Muscle layer of colon (tissue), 2 donors: ENCODE results near the gene GOLM1.

Source experiments
- H3K27ac ChIP-seq: one replicate; pipeline ENCODE4 v1.7.0; 2013; ENCODE audit warnings: low read depth, mild to moderate bottlenecking, low read length, moderate library complexity
- H3K27me3 ChIP-seq, 2 donors: one replicate each; pipeline ENCODE4 v1.7.0; 2013; ENCODE audit warnings: low read length in 2 of 2, mild to moderate bottlenecking in 2 of 2; ENCODE audit not compliant: insufficient read depth in 2 of 2, control insufficient read depth in 1 of 2
- H3K36me3 ChIP-seq: one replicate; pipeline ENCODE4 v1.7.0; 2013; ENCODE audit warnings: mild to moderate bottlenecking, low read length; ENCODE audit not compliant: insufficient read depth
- H3K4me1 ChIP-seq: one replicate; pipeline ENCODE4 v1.7.0; 2013; ENCODE audit warnings: mild to moderate bottlenecking, low read length; ENCODE audit not compliant: insufficient read depth
- H3K4me3 ChIP-seq, 2 donors: one replicate each; pipeline ENCODE4 v1.7.0; 2013; ENCODE audit warnings: low read length in 2 of 2, low read depth in 1 of 2, mild to moderate bottlenecking in 1 of 2, moderate library complexity in 1 of 2
- H3K9ac ChIP-seq: one replicate; pipeline ENCODE4 v1.7.0; 2013; ENCODE audit warnings: low read length
- H3K9me3 ChIP-seq: one replicate; pipeline ENCODE4 v1.7.0; 2013; ENCODE audit warnings: mild to moderate bottlenecking, low read length
- donor health status: abdominal sarcoma.
- donor health status: Adenocarcinoma of cecum.

GOLM1 gene

GRCh38 chr9:86042199-86042978, 57.0 kb downstream of the GOLM1 start:
- H3K27me3 ChIP-seq: no peaks in the 10 kb centered on the region
- H3K9me3 ChIP-seq: no peaks in the 10 kb centered on the region
- H3K4me3 ChIP-seq: no peak overlapping the region
- H3K4me1 ChIP-seq: peaks cover 12% of the 10 kb centered on the region
- no peak overlapping the region for H3K9ac ChIP-seq
- H3K27ac ChIP-seq: no peak overlapping the region
- H3K36me3 ChIP-seq: no peaks in the 10 kb centered on the region

GRCh38 chr9:86041311-86041741, 58.0 kb downstream of the GOLM1 start:
- peaks cover 12% of the 10 kb centered on the region for H3K4me1 ChIP-seq
- no peak overlapping the region for H3K9ac ChIP-seq
- H3K27me3 ChIP-seq: no peaks in the 10 kb centered on the region
- peak overlapping the region; percentile 42 for H3K27ac ChIP-seq
- H3K9me3 ChIP-seq: no peaks in the 10 kb centered on the region
- peak overlapping the region in 1 of 2 donors; percentile 50 for H3K4me3 ChIP-seq
- H3K36me3 ChIP-seq: peaks cover 5% of the 10 kb centered on the region

- H3K4me3 ChIP-seq: no peak overlapping the region
- no peaks in the 10 kb centered on the region for H3K9me3 ChIP-seq
- no peaks in the 10 kb centered on the region for H3K27me3 ChIP-seq
- peaks cover 12% of the 10 kb centered on the region for H3K4me1 ChIP-seq
- H3K36me3 ChIP-seq: peaks cover 11% of the 10 kb centered on the region
- no peak overlapping the region for H3K9ac ChIP-seq
- H3K27ac ChIP-seq: no peak overlapping the region
Measured at GRCh38 chr9:86040861-86041155, 58.5 kb downstream of the GOLM1 start.

- H3K27ac ChIP-seq: no peak overlapping the region
- no peak overlapping the region for H3K4me3 ChIP-seq
- H3K27me3 ChIP-seq: no peaks in the 10 kb centered on the region
- H3K4me1 ChIP-seq: peaks cover 12% of the 10 kb centered on the region
- H3K36me3 ChIP-seq: peaks cover 16% of the 10 kb centered on the region
- no peak overlapping the region for H3K9ac ChIP-seq
- H3K9me3 ChIP-seq: no peaks in the 10 kb centered on the region
Measured at GRCh38 chr9:86039991-86040860, 59.1 kb downstream of the GOLM1 start.

- H3K36me3 ChIP-seq: peaks cover 30% of the 10 kb centered on the region
- peaks cover 9% of the 10 kb centered on the region for H3K4me1 ChIP-seq
- H3K9me3 ChIP-seq: no peaks in the 10 kb centered on the region
- no peak overlapping the region for H3K27ac ChIP-seq
- no peak overlapping the region for H3K9ac ChIP-seq
- H3K4me3 ChIP-seq: no peak overlapping the region
- H3K27me3 ChIP-seq: no peaks in the 10 kb centered on the region
Measured at GRCh38 chr9:86036555-86036954, 62.8 kb downstream of the GOLM1 start.

- H3K9ac ChIP-seq: no peak overlapping the region
- H3K9me3 ChIP-seq: no peaks in the 10 kb centered on the region
- no peak overlapping the region for H3K27ac ChIP-seq
- no peaks in the 10 kb centered on the region for H3K27me3 ChIP-seq
- H3K36me3 ChIP-seq: peaks cover 30% of the 10 kb centered on the region
- peaks cover 4% of the 10 kb centered on the region for H3K4me1 ChIP-seq
- no peak overlapping the region for H3K4me3 ChIP-seq
Measured at GRCh38 chr9:86035827-86036440, 63.4 kb downstream of the GOLM1 start.

GRCh38 chr9:86034863-86035734, 64.3 kb downstream of the GOLM1 start:
- Histone ChIP-seq H3K9ac (no peak overlapping the region), H3K4me1 (no peaks in the 10 kb centered on the region), H3K27ac (no peak overlapping the region), H3K9me3 (no peaks in the 10 kb centered on the region), H3K36me3 (peaks cover 30% of the 10 kb centered on the region), H3K27me3 (no peaks in the 10 kb centered on the region), H3K4me3 (no peak overlapping the region)

- H3K36me3 ChIP-seq: peaks cover 28% of the 10 kb centered on the region
Measured at GRCh38 chr9:86027767-86028166, 71.6 kb downstream of the GOLM1 start.

GRCh38 chr9:86022687-86023266, 76.6 kb downstream of the GOLM1 start:
- Histone ChIP-seq H3K27ac (no peak overlapping the region), H3K9me3 (no peaks in the 10 kb centered on the region), H3K4me1 (peaks cover 12% of the 10 kb centered on the region), H3K27me3 (no peaks in the 10 kb centered on the region), H3K4me3 (no peak overlapping the region), H3K9ac (no peak overlapping the region), H3K36me3 (peaks cover 35% of the 10 kb centered on the region)

More at GRCh38 chr9:86027767-86028166, 71.6 kb downstream of the GOLM1 start:
- Histone ChIP-seq H3K4me3 (no peak overlapping the region), H3K4me1 (peaks cover 5% of the 10 kb centered on the region), H3K9ac (no peak overlapping the region), H3K27me3 (no peaks in the 10 kb centered on the region), H3K27ac (no peak overlapping the region), H3K9me3 (no peaks in the 10 kb centered on the region)

GRCh38 chr9:86021166-86021565, 78.2 kb downstream of the GOLM1 start:
- H3K36me3 ChIP-seq: peaks cover 37% of the 10 kb centered on the region
- no peaks in the 10 kb centered on the region for H3K9me3 ChIP-seq
- H3K9ac ChIP-seq: no peak overlapping the region
- no peak overlapping the region for H3K27ac ChIP-seq
- H3K27me3 ChIP-seq: no peaks in the 10 kb centered on the region
- no peak overlapping the region for H3K4me3 ChIP-seq
- H3K4me1 ChIP-seq: peaks cover 12% of the 10 kb centered on the region
